ENCODE results near the gene WDR93.

DNA sequence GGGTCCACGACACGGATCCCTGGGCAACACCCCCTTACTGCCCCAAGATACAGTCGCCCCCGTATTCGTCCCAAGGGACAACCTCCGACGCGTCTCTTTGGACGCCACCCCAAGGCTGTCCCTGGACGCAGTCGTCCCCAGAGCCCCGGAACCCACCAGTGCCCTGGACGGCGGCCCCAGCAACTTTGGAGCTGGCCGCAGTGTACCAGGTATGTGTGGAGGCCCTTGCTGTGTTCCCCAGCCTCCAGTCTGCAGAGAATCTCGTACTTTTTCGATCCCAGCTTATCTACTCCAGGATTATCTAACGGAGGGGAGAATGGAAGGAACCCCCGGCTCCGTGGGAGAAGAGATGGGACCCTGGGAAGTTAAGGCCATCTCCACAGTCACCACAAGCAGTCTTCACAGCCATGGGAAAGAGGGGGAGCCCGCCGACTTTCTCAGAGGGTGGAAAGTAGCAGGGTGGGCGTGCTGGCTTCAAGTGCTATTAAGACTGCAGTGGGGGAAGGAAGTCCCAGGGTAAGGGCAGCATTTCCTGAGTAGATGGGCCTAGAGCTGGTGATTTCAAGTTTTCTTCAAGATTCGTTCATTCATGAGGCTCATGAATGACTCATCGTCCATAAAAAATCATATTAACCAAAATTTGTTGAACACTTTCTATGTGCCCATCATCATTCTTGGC is 86.6 kb downstream of the WDR93 start:
- TF ChIP-seq ZNF8 (CRISPR knock-in tag; IDR thresholded peaks at IDR 0.05): no peak
- TF ChIP-seq, protein P1, sequence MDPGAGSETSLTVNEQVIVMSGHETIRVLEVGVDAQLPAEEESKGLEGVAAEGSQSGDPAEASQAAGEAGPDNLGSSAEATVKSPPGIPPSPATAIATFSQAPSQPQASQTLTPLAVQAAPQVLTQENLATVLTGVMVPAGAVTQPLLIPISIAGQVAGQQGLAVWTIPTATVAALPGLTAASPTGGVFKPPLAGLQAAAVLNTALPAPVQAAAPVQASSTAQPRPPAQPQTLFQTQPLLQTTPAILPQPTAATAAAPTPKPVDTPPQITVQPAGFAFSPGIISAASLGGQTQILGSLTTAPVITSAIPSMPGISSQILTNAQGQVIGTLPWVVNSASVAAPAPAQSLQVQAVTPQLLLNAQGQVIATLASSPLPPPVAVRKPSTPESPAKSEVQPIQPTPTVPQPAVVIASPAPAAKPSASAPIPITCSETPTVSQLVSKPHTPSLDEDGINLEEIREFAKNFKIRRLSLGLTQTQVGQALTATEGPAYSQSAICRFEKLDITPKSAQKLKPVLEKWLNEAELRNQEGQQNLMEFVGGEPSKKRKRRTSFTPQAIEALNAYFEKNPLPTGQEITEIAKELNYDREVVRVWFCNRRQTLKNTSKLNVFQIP (CRISPR knock-in tag; IDR thresholded peaks at IDR 0.05; ENCODE audit: borderline replicate concordance, low read depth): no peak

Data from SK-N-SH treated with all-trans-retinoic acid at 6 μM for 48 hours (cell line).